ENCODE measurements around the gene GPD2.

GRCh38 chr2:156421851-156422250 is 14.3 kb upstream of the GPD2 start:
- TF ChIP-seq CTCF (conservative IDR thresholded peaks at IDR 0.05; ENCODE audit: low read length): no peak
- TF ChIP-seq EZH2phosphoT487 (IDR thresholded peaks at IDR 0.05; ENCODE audit: borderline replicate concordance): no peak
